Peyer's patch (tissue), 4 donors: Measurements from ENCODE around the gene KCNS1. TPM values are rescaled to one million over a fixed set of nuclear protein-coding genes. Genes with fewer than 3 reads are reported as not detected.
A peak's percentile ranks its signal among the peaks of the same experiment; 100 is the strongest.

Experiments
- DNase-seq, 3 donors: peaks; one replicate each; pipeline ENCODE4 v3.0.0-alpha.2; 2017 to 2019
- H3K27ac ChIP-seq, 4 donors: fragments of 200-600 bp; sonication (generic); one replicate each; pipeline ENCODE4 v1.5.1; 2016 to 2019
- H3K27me3 ChIP-seq, 2 donors: fragments of 200-600 bp; sonication (generic); one replicate each; pipeline ENCODE4 v1.5.1; 2019
- H3K36me3 ChIP-seq, 3 donors: fragments of 200-600 bp; sonication (generic); one replicate each; pipeline ENCODE4 v1.5.1; 2016 to 2019
- H3K4me1 ChIP-seq, 4 donors: fragments of 200-600 bp; sonication (generic); one replicate each; pipeline ENCODE4 v1.5.1; 2016 to 2019
- H3K4me3 ChIP-seq, 4 donors: fragments of 200-600 bp; sonication (generic); 1 replicate in 3 of 4; 2 replicates in 1 of 4; pipeline ENCODE4 v1.5.1; 2016 to 2019; ENCODE audit warnings: mild to moderate bottlenecking in 1 of 4
- H3K9me3 ChIP-seq, 4 donors: fragments of 200-600 bp; sonication (generic); one replicate each; pipeline ENCODE4 v1.5.1; 2016 to 2019; ENCODE audit warnings: mild to moderate bottlenecking in 1 of 4
- POLR2A ChIP-seq, 2 donors: fragments of 450-650 bp; IDR thresholded peaks; one replicate each; pipeline ENCODE4 v1.5.1; 2017; ENCODE audit warnings: antibody characterized with exemption in 2 of 2, mild to moderate bottlenecking in 2 of 2, moderate library complexity in 2 of 2
- total RNA-seq, 4 donors: library from RNA; depleted of rRNA; stranded (reverse); fragments of >200 nt; gene quantifications; one replicate each; pipeline ENCODE4 v1.1.0, GENCODE V29; 2016
- TF ChIP-seq, protein P1 (sequence below), 6 experiments: fragments of 450-650 bp in 4 of 6; fragments of 200-600 bp in 2 of 6; sonication (generic) in 1 of 6; IDR thresholded peaks; one replicate each; pipeline ENCODE4 v1.5.1; 2017 to 2019; ENCODE audit warnings: antibody characterized with exemption in 6 of 6, mild to moderate bottlenecking in 3 of 6, moderate library complexity in 1 of 6

The KCNS1 gene
- total RNA-seq, 4 donors from 2014 or later = 0.27 TPM; not detected in 3

DNA sequence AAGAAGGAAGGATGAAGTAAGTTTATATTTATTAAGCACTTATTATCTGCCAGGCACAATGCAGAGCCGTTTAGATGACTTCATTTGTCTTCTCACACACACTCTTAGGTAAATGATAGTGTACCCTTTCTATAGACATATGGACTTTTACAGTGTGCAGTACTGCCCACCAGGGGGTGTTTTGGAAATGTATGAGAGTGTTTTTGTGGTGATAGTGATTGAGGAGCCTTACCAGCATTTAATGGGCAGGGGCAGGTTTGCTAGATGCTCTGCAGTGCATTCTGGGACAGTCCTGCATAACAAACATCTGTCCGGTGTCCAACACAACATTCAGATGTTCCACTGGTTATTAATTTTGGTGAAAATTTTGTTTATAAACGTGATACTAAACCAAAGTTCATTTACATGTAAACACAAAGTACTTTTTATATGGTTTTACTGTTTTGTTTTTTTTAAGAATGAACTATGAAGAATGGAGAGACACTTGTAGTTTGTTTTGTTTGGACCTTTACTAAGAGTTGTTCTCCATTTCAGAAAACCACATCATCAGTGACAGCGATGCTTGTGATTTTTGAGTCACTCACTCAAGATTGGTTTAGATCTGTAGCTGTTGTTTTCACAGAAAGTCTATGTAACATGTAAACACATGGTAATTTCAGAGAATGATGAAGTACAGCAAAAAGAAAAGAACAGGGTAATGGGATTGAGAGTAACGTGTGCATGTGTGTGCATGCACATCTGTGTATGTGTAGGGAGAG is 19.9 kb downstream of the KCNS1 start:
- Histone ChIP-seq H3K4me1 (no peaks in the 10 kb centered on the region), H3K36me3 (peaks cover 0 to 55% (median 0%) of the 10 kb centered on the region in 3 donors), H3K27me3 (no peaks in the 10 kb centered on the region), H3K9me3 (peaks cover 0 to 7% (median 0%) of the 10 kb centered on the region in 4 donors), H3K27ac (no peak overlapping the region), H3K4me3 (no peak overlapping the region)
- no peak for DNase-seq
- no peak for TF ChIP-seq POLR2A (IDR thresholded peaks at IDR 0.05)
- TF ChIP-seq, protein P1, sequence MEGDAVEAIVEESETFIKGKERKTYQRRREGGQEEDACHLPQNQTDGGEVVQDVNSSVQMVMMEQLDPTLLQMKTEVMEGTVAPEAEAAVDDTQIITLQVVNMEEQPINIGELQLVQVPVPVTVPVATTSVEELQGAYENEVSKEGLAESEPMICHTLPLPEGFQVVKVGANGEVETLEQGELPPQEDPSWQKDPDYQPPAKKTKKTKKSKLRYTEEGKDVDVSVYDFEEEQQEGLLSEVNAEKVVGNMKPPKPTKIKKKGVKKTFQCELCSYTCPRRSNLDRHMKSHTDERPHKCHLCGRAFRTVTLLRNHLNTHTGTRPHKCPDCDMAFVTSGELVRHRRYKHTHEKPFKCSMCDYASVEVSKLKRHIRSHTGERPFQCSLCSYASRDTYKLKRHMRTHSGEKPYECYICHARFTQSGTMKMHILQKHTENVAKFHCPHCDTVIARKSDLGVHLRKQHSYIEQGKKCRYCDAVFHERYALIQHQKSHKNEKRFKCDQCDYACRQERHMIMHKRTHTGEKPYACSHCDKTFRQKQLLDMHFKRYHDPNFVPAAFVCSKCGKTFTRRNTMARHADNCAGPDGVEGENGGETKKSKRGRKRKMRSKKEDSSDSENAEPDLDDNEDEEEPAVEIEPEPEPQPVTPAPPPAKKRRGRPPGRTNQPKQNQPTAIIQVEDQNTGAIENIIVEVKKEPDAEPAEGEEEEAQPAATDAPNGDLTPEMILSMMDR (IDR thresholded peaks at IDR 0.05) = peak in 2 of 6 experiments; percentile 22 to 27

- peaks cover 0 to 73% (median 0%) of the 10 kb centered on the region in 3 donors for H3K36me3 ChIP-seq
- H3K4me3 ChIP-seq = no peak overlapping the region
- H3K27ac ChIP-seq = no peak overlapping the region
- H3K9me3 ChIP-seq = peaks cover 0 to 6% (median 0%) of the 10 kb centered on the region in 4 donors
- no peaks in the 10 kb centered on the region for H3K27me3 ChIP-seq
- H3K4me1 ChIP-seq = no peaks in the 10 kb centered on the region
- TF ChIP-seq, protein P1 (IDR thresholded peaks at IDR 0.05) = no peak
- TF ChIP-seq POLR2A (IDR thresholded peaks at IDR 0.05) = no peak
- no peak for DNase-seq
Measured at GRCh38 chr20:45077559-45077958, 23.4 kb downstream of the KCNS1 start.

GRCh38 chr20:45073221-45073620 is 27.7 kb downstream of the KCNS1 start:
- TF ChIP-seq, protein P1 (IDR thresholded peaks at IDR 0.05) = no peak
- TF ChIP-seq POLR2A (IDR thresholded peaks at IDR 0.05) = no peak
- Histone ChIP-seq H3K27ac (no peak overlapping the region), H3K4me1 (no peaks in the 10 kb centered on the region), H3K9me3 (no peaks in the 10 kb centered on the region), H3K4me3 (no peak overlapping the region), H3K36me3 (peaks cover 0 to 42% (median 0%) of the 10 kb centered on the region in 3 donors), H3K27me3 (no peaks in the 10 kb centered on the region)
- no peak for DNase-seq

GRCh38 chr20:45072066-45072465 is 28.9 kb downstream of the KCNS1 start:
- Histone ChIP-seq H3K4me1 (no peaks in the 10 kb centered on the region), H3K4me3 (no peak overlapping the region), H3K27ac (no peak overlapping the region), H3K27me3 (no peaks in the 10 kb centered on the region), H3K9me3 (no peaks in the 10 kb centered on the region), H3K36me3 (peaks cover 0 to 42% (median 0%) of the 10 kb centered on the region in 3 donors)
- DNase-seq = no peak
- TF ChIP-seq, protein P1 (IDR thresholded peaks at IDR 0.05) = no peak
- no peak for TF ChIP-seq POLR2A (IDR thresholded peaks at IDR 0.05)

GRCh38 chr20:45070932-45071632 is 29.8 kb downstream of the KCNS1 start:
- Histone ChIP-seq H3K4me3 (no peak overlapping the region), H3K27me3 (no peaks in the 10 kb centered on the region), H3K4me1 (no peaks in the 10 kb centered on the region), H3K27ac (no peak overlapping the region), H3K9me3 (no peaks in the 10 kb centered on the region), H3K36me3 (peaks cover 0 to 36% (median 0%) of the 10 kb centered on the region in 3 donors)
- TF ChIP-seq, protein P1 (IDR thresholded peaks at IDR 0.05) = no peak
- no peak for TF ChIP-seq POLR2A (IDR thresholded peaks at IDR 0.05)
- no peak for DNase-seq
